Activated CD8-positive, alpha-beta memory T cell treated with anti-CD3 and anti-CD28 coated beads for 24 hours (primary cell): ENCODE results near the gene NRAP.

Experiments
- DNase-seq: peaks from one replicate; pipeline ENCODE4 v3.0.0-alpha.2; 2020

NRAP gene

DNA sequence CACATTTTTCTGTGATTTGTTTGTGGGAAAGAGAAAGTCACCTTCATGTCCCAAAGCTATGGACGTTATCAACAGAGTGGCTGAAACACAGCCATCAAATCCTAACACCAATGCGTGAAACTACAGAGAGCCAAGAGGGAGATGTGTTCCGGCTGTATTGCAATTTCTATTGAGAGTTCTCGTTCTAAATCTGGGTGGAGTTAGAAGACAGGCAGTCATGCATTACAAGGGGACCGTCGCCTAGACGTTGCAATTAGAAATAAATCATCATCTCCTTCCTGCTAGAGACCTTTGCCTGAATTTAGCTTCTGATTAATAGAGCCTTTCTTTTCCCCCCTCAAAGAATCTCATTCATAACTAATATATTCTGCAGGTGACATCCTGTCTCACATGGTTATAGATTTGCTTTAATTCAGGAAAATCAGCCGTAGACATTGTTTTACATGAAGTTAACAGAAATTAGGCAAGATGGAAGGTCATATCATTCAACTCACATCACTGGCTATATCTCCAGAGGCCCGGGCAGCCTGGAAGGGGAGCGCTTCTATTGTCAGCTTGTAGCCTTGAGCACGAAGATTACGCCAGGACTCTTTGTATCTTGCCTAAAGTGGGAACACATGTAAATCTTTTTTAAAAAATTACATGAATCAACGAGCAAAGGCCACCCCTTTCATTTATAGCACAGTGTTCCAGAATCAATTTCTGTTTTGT is 58.4 kb downstream of the NRAP start:
- DNase-seq = no peak

DNA sequence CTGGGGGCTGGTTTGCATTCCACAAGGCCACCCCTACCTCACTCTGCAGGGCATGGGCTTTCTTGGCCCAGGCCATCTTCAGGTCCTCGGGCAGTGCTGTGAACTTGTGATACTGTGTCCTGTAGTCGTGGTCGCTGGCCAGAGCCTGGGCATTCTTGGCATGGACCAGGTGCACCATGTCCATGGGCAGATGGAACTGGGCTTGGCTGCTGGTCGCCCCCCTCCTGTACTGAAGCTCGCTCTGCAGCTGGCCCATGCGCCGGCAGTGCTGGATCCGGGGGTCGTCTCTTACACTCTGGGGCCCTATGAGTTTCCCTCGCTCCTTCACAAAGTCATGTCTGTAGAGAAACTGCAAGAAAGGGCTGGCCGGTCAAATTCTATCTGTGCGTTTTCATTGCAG is 59.3 kb downstream of the NRAP start:
- no peak for DNase-seq

DNA sequence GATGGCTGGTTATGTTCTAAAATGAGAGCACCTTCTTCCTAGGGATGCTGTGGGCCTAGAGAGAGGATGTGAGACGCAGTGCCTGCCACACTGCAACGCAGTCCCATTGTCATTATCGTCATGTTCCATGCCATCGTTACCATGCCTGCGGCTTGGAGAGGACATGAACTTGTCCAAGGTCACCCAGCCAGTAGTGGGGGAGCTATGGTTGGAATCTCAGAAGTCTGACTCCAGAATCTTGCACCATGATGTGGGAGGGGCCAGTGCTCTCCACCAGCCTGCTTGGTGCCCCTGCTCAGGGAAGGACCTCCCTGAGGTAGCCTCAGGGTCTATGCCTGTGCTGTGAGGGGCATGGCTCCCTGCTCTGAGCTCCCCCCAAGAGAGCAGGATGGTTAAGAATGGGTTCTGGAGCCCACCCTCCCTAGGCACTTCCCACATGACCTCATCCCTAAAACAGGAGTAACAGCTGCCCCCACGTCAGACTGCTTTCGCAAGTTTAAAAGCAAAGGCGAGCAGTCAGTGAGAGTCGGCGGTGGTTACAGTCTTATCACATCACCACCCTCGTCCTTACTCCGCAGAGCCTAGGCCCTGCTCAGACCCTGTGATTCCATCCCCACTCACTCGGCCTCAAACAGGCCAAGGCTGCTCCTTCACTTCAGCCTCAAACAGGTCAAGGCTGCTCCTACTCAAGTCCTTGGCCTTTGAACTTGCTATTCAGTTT is 60.6 kb downstream of the NRAP start:
- DNase-seq = no peak

DNA sequence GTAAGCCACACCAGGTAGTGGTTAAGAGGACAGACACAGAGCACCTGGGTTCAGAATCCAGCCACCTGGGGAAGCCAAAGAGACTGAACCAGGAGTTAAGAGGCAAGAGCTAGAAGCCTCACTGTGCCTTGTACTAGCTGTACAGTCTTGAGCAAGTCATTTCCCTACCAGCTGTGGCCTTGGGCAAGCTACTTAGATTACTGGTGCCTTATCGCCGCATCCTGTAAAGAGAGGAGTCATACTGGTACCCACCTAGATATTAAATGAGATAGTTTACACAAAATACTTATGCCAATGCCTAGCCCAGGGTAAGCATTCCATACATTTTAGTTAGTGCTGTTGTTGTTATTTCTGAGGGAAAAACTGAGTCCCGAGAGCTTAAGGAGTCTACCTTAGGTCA is 63.3 kb downstream of the NRAP start:
- no peak for DNase-seq

DNA sequence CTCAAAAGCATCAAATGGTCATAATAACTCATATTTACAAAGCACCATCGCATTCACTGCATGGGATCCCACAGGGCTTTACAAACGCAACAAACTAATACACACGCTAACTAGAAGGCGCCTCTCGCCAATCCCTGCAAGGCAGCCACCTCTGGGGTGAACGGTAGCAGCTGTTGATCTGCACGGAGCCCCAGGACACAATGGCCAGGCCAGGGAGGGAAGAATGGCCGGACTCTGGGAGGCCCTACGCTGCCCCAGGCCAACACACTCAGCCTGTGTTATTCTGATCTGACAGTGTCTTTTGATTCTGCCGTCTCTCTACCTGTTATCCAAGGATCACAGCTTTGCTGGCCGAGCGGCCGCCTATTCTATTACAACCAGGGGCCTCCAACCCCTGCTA is 69.2 kb downstream of the NRAP start:
- no peak for DNase-seq

- no peak for DNase-seq
These were observed 71.5 kb downstream of the NRAP start for GRCh38 chr10:113592380-113592779.

- DNase-seq = no peak
These were observed 73.3 kb downstream of the NRAP start for GRCh38 chr10:113590581-113590980.

GRCh38 chr10:113589201-113589770 is 74.6 kb downstream of the NRAP start:
- no peak for DNase-seq

DNA sequence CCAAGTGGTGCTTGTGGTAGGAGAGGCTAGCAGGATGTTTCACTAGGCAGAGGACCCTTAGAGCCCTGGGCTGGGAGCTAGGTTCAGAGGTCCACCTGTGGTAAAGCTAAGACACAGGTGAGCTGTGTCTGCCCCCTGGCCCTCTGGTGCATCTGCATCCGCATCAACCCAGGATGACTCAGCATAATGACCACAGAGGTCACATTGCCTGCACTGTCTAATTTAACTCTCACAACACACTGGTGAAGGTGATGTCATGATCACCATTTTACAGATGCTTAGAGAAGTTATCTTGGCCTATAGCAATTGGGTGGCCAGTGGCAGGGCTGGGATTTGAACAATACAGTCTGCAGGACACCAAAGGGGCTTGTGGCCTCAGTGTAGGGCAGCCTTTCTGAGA is 77.9 kb downstream of the NRAP start:
- DNase-seq = no peak

DNA sequence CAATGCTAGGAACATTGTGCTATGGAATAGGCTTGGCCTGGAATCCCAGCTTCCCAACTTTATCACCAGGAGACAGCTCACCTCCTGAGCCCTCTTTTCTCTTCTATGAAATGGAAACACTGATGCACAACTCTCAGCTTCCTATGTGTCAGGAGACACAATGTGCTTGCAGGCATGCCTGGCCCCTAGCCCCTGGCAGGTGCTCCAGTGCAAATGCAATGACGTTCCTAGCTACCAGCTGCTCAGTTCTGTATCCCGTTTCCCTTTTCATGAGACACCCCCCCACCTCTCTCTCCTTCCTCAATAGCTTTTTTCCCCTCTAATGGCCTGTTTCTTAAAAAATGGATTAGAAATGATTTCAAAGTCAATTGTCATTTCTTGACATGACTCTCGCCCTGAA is 80.3 kb downstream of the NRAP start:
- no peak for DNase-seq

- no peak for DNase-seq
These were observed 82.7 kb downstream of the NRAP start for GRCh38 chr10:113581092-113581491.

DNA sequence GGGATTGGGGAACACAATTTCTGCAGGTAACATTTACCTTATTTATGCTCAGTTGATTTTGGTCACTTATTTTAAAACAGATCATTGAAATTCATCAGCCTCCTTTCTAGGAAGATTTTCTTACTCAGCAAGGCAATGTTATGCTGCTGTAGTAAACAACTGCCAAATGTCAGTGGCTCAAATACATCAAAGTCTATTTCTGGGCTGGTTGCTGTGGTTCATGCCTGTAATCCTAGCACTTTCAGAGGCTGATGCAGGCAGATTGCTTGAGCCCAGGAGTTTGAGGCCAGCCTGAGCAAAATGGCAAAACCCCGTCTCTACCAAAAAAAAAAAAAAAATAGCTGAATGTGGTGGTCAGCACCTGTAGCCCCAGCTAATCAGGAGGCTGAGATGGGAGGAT is 85.1 kb downstream of the NRAP start:
- DNase-seq = no peak

- no peak for DNase-seq
These were observed 87.0 kb downstream of the NRAP start for GRCh38 chr10:113576852-113577251.

- DNase-seq = no peak
These were observed 90.5 kb downstream of the NRAP start for GRCh38 chr10:113573368-113573767.

- DNase-seq = no peak
These were observed 91.1 kb downstream of the NRAP start for GRCh38 chr10:113572520-113573290.

DNA sequence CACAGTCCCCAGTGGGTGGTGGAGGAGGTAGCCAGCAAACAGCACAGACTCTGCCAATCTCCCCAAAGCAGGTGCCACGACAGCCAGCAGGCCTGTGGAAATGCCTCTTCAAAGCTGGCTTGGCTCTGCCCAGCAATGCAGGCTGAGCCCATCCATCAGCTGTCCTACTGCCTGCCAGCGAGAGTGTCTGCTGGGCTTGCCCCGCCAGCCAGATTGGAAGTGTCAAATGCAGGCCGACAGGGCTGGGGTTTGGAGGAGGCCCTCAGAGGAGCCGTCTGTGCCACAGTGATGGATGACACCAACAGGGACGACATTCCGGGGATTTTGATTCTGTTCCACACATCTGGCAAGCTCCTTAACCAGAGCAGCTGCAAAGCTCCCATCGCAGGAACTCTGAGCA is 94.3 kb downstream of the NRAP start:
- no peak for DNase-seq

- no peak for DNase-seq
These were observed 97.0 kb downstream of the NRAP start for GRCh38 chr10:113566888-113567287.

GRCh38 chr10:113565364-113565763 is 98.5 kb downstream of the NRAP start:
- no peak for DNase-seq

GRCh38 chr10:113563306-113564088 is 100.3 kb downstream of the NRAP start:
- peak; percentile 86 for DNase-seq

GRCh38 chr10:113562704-113563103 is 101.1 kb downstream of the NRAP start:
- no peak for DNase-seq

- DNase-seq = no peak
These were observed 101.8 kb downstream of the NRAP start for GRCh38 chr10:113562069-113562468.

- no peak for DNase-seq
These were observed 102.6 kb downstream of the NRAP start for GRCh38 chr10:113561214-113561613.

- DNase-seq = no peak
These were observed 103.8 kb downstream of the NRAP start for GRCh38 chr10:113560071-113560470.
